ENCODE results near the gene ACCSL.

- no peak for TF ChIP-seq POLR2A (IDR thresholded peaks at IDR 0.05; ENCODE audit: low read length)
- TF ChIP-seq GATA1 (IDR thresholded peaks at IDR 0.05; ENCODE audit: low read depth, low read length), result no peak
These were observed 34.9 kb downstream of the ACCSL start for GRCh38 chr11:44082645-44083044.

Data from erythroblast (primary cell).